Activated T-helper 2 cell treated with anti-CD3 and anti-CD28 coated beads, Interferon-gamma antibody, Interleukin-2, Interleukin-4, amounts not matched to agents 10 μg/mL and 5 μg/mL and 100 μg/mL, durations not matched to agents 14 hours and 24 hours and 36 hours (primary cell): ENCODE results near the gene RNF11. TPM values are rescaled to one million over a fixed set of nuclear protein-coding genes. Genes with fewer than 3 reads are reported as not detected.

Experiments
- DNase-seq: peaks from one replicate; pipeline ENCODE4 v3.0.0; 2021; ENCODE audit warnings: low spot score
- H3K27ac Mint-ChIP-seq: one replicate; pipeline ENCODE4 v1.8.0; 2021; ENCODE audit warnings: mixed read lengths
- H3K27me3 Mint-ChIP-seq: one replicate; pipeline ENCODE4 v1.8.0; 2021; ENCODE audit warnings: low read depth, mixed read lengths
- H3K36me3 Mint-ChIP-seq: one replicate; pipeline ENCODE4 v1.8.0; 2021; ENCODE audit warnings: low read depth, mixed read lengths
- H3K4me1 Mint-ChIP-seq: one replicate; pipeline ENCODE4 v1.8.0; 2021; ENCODE audit warnings: low read depth, mixed read lengths
- H3K4me3 Mint-ChIP-seq: one replicate; pipeline ENCODE4 v1.8.0; 2021; ENCODE audit warnings: low read depth, mild to moderate bottlenecking, moderate library complexity, mixed read lengths
- H3K9me3 Mint-ChIP-seq: one replicate; pipeline ENCODE4 v1.8.0; 2021; ENCODE audit warnings: mixed read lengths
- intact Hi-C: fragments of 100-400 bp; cut with micrococcal nuclease; formaldehyde crosslinking; loops from one replicate; pipeline ENCODE4 v1.15.1; 2023
- total RNA-seq: library from RNA; stranded (reverse); gene quantifications from 2 replicates; pipeline ENCODE4 v1.2.3, GENCODE V29; 2022

The RNF11 gene
- total RNA-seq, 1 donor from 2014 or later, result 65.6 TPM

DNA sequence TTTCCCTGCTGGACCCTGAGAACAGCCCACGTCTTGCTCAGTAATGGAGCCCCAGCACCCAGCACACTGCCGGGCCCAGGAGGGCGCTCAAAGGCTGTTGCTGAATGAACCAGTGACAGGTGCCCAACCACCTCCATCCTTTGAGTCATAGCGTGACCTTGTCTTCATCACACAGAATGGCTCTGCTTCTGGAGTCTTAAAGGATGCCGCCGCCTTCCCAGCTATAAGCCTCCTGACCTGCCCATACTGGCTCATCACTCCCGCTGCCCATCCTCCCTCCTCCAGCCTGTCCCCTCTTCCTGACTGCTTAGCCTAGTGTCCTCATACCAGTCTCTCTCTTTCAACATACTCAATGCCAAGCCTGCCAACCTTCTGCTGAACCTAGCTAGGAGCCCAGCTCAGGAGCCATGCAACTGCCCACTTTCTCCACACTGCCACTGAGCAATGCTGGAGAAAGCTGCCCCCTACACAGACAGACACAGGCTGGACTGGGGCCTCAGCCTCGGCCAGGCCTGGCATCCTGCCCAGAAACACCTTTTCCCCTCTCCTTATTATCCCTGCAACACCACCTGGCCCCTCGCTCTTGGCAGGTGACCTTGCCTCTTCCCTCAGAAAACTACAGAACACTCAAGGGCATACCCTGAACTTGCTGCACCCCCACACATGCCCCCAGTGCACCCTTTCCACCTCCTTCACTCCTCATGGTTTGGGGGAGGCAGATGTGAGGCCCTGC is 80.2 kb downstream of the RNF11 start:
- no peak overlapping the region for H3K27ac Mint-ChIP-seq
- H3K27me3 Mint-ChIP-seq, result peaks cover 4% of the 10 kb centered on the region
- intact Hi-C loops, result no loop called here
- DNase-seq, result no peak
- H3K4me1 Mint-ChIP-seq, result peaks cover 14% of the 10 kb centered on the region
- no peak overlapping the region for H3K4me3 Mint-ChIP-seq
- H3K36me3 Mint-ChIP-seq, result no peaks in the 10 kb centered on the region
- no peaks in the 10 kb centered on the region for H3K9me3 Mint-ChIP-seq

DNA sequence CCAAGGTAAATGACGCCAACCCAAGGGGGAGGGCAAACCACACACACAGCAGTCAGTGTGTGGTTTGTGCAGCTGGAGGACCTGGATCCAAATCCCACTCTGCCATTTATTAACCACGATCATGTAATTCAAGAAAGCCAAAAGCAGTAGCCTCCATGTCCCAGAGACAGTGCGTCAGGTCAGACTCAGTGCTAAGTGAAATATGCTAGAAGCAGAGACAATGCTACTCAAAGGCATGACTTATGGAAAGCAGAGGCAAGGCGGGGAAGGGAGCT is 80.7 kb downstream of the RNF11 start:
- peaks cover 4% of the 10 kb centered on the region for H3K27me3 Mint-ChIP-seq
- H3K9me3 Mint-ChIP-seq, result no peaks in the 10 kb centered on the region
- peaks cover 14% of the 10 kb centered on the region for H3K4me1 Mint-ChIP-seq
- H3K36me3 Mint-ChIP-seq, result no peaks in the 10 kb centered on the region
- intact Hi-C loops, result no loop called here
- no peak overlapping the region for H3K27ac Mint-ChIP-seq
- no peak for DNase-seq
- H3K4me3 Mint-ChIP-seq, result no peak overlapping the region

DNA sequence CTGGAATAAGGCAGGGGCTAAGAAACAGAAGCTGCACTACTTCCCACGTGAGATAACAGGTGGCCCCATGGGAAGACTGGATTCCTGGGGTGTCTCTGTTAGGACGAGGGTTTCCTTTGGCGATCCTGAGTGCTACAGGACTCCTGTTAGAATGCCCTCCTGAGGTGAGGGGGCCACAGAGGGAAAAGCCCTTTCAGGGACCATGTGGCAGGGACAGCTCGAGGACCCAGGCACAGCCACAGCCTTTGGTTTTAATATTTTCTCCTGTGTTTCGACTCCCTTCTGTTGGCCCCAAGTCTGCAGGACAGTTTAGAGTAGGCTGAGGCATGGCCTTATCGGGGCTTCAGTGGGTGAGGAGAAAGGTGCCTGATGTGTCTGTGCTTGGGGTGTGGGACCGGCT is 81.7 kb downstream of the RNF11 start:
- H3K27me3 Mint-ChIP-seq, result peaks cover 4% of the 10 kb centered on the region
- no peaks in the 10 kb centered on the region for H3K9me3 Mint-ChIP-seq
- no peak for DNase-seq
- H3K36me3 Mint-ChIP-seq, result no peaks in the 10 kb centered on the region
- no peak overlapping the region for H3K27ac Mint-ChIP-seq
- no peak overlapping the region for H3K4me3 Mint-ChIP-seq
- intact Hi-C loops, result no loop called here
- peaks cover 14% of the 10 kb centered on the region for H3K4me1 Mint-ChIP-seq

GRCh38 chr1:51320967-51321923 is 85.2 kb downstream of the RNF11 start:
- H3K27me3 Mint-ChIP-seq, result peaks cover 7% of the 10 kb centered on the region
- H3K27ac Mint-ChIP-seq, result no peak overlapping the region
- intact Hi-C loops, result no loop called here
- no peaks in the 10 kb centered on the region for H3K9me3 Mint-ChIP-seq
- H3K36me3 Mint-ChIP-seq, result no peaks in the 10 kb centered on the region
- H3K4me3 Mint-ChIP-seq, result no peak overlapping the region
- H3K4me1 Mint-ChIP-seq, result peaks cover 5% of the 10 kb centered on the region
- no peak for DNase-seq

- Mint-ChIP-seq H3K27ac (no peak overlapping the region), H3K4me3 (no peak overlapping the region), H3K9me3 (no peaks in the 10 kb centered on the region), H3K27me3 (peaks cover 7% of the 10 kb centered on the region), H3K36me3 (no peaks in the 10 kb centered on the region), H3K4me1 (peaks cover 2% of the 10 kb centered on the region)
- no peak for DNase-seq
- intact Hi-C loops, result no loop called here
These were observed 85.8 kb downstream of the RNF11 start for GRCh38 chr1:51321924-51322280.

DNA sequence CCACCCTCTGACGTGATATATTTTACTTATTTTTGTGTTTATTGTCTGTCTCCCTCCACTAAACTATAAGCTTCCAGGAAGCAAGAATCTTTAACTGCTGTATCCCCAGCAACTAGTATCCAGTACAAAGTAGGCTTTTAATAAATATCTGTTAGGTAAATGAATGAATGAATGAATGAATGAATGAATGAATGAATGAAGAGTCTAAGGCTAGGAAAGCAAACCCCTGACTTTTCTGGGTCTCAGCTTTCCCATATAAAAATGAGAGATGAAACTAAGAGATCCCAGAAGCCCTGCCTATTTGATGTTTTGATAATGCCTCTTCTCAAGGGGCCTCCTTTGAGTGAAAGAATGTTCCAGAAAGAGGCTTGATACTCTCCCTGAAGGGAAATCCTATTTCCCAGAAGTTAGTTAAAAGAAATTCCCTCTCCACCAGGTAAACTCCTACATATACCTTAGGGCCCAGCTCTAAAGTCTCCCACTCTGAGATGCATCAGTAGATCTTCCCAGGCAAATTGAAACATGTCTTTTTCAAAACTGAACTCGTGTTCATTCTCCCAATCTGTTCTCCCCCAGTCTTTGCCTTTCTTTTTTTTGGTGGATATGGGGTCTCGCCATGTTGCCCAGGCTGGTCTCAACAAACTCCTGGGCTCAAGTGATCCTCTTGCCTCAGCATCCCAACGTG is 86.5 kb downstream of the RNF11 start:
- intact Hi-C loops, result no loop called here
- H3K27ac Mint-ChIP-seq, result no peak overlapping the region
- DNase-seq, result no peak
- H3K9me3 Mint-ChIP-seq, result no peaks in the 10 kb centered on the region
- H3K4me1 Mint-ChIP-seq, result peaks cover 4% of the 10 kb centered on the region
- H3K36me3 Mint-ChIP-seq, result no peaks in the 10 kb centered on the region
- peaks cover 7% of the 10 kb centered on the region for H3K27me3 Mint-ChIP-seq
- H3K4me3 Mint-ChIP-seq, result no peak overlapping the region

Other genes starting within 250 kb of the RNF11 start
- gene C1orf185, start 134.0 kb upstream of the RNF11 start, total RNA-seq, result not detected in 2 replicates
- 0.41 and 0.44 TPM in 2 replicates for gene TTC39A, start 94.3 kb downstream of the RNF11 start, total RNA-seq